GM23338 (cell line): ENCODE results near the gene EPHB1. TPM values are rescaled to one million over a fixed set of nuclear protein-coding genes. Genes with fewer than 3 reads are reported as not detected.

Experiments
- ATAC-seq: fragments of 200-7000 bp; cut with Tn5 transposase; 3 replicates; pipeline ENCODE4 v1.9.1; 2020
- DNase-seq: peaks from one replicate; pipeline ENCODE4 v3.0.0-alpha.2; 2015; ENCODE audit warnings: low spot score
- H2AFZ ChIP-seq: fragments of 200-600 bp; sonication (generic); 2 replicates; pipeline ENCODE4 v1.8.0; 2016; ENCODE audit warnings: antibody characterized with exemption, mild to moderate bottlenecking, moderate library complexity
- H3F3A ChIP-seq: fragments of 200-600 bp; sonication (generic); replicated peaks from 2 replicates; pipeline ENCODE4 v1.8.0; 2017; ENCODE audit warnings: antibody characterized with exemption, mixed run types, low read depth
- H3K27ac ChIP-seq: fragments of 200-600 bp; sonication (generic); 2 replicates; pipeline ENCODE4 v1.6.1; 2016; ENCODE audit warnings: low read depth
- H3K27me3 ChIP-seq: fragments of 200-600 bp; sonication (generic); 2 replicates; pipeline ENCODE4 v1.8.0; 2016; ENCODE audit warnings: mild to moderate bottlenecking, mixed run types, moderate library complexity; ENCODE audit not compliant: insufficient read depth
- H3K36me3 ChIP-seq: fragments of 200-600 bp; sonication (generic); 2 replicates; pipeline ENCODE4 v1.8.0; 2016; ENCODE audit warnings: mild to moderate bottlenecking; ENCODE audit not compliant: insufficient read depth
- H3K4me1 ChIP-seq: fragments of 200-600 bp; sonication (generic); 2 replicates; pipeline ENCODE4 v1.8.0; 2016; ENCODE audit warnings: mild to moderate bottlenecking, moderate library complexity; ENCODE audit not compliant: insufficient read depth
- H3K4me2 ChIP-seq: fragments of 200-600 bp; sonication (generic); 2 replicates; pipeline ENCODE4 v1.7.1; 2017; ENCODE audit warnings: mixed run types
- H3K4me3 ChIP-seq: fragments of 200-600 bp; sonication (generic); 2 replicates; pipeline ENCODE4 v1.6.1; 2016; ENCODE audit warnings: mixed run types
- H3K79me2 ChIP-seq: fragments of 200-600 bp; sonication (generic); replicated peaks from 2 replicates; pipeline ENCODE4 v1.8.0; 2017; ENCODE audit warnings: mild to moderate bottlenecking; ENCODE audit not compliant: insufficient read depth
- H3K9me2 ChIP-seq: fragments of 200-600 bp; sonication (generic); 2 replicates; pipeline ENCODE4 v1.8.0; 2017; ENCODE audit not compliant: insufficient read depth
- H4K20me1 ChIP-seq: fragments of 200-600 bp; sonication (generic); replicated peaks from 2 replicates; pipeline ENCODE4 v1.8.0; 2017; ENCODE audit warnings: mild to moderate bottlenecking; ENCODE audit not compliant: insufficient read depth
- H3K27ac Mint-ChIP-seq: 2 replicates; pipeline ENCODE4 v1.8.0; 2020; ENCODE audit warnings: inconsistent platforms, mild to moderate bottlenecking, moderate library complexity, mixed read lengths
- H3K27me3 Mint-ChIP-seq: 3 replicates; pipeline ENCODE4 v1.8.0; 2022; ENCODE audit warnings: low read depth, mild to moderate bottlenecking, moderate library complexity, mixed read lengths, inconsistent platforms; ENCODE audit not compliant: insufficient read depth, poor library complexity
- H3K36me3 Mint-ChIP-seq: 3 replicates; pipeline ENCODE4 v1.8.0; 2021; ENCODE audit warnings: low read depth, mild to moderate bottlenecking, inconsistent platforms, moderate library complexity, mixed read lengths
- H3K4me1 Mint-ChIP-seq: 3 replicates; pipeline ENCODE4 v1.8.0; 2020; ENCODE audit warnings: mild to moderate bottlenecking, inconsistent platforms, mixed read lengths
- H3K4me3 Mint-ChIP-seq: 3 replicates; pipeline ENCODE4 v1.8.0; 2021; ENCODE audit warnings: moderate library complexity, mild to moderate bottlenecking, inconsistent platforms, mixed read lengths
- H3K9me3 Mint-ChIP-seq: 3 replicates; pipeline ENCODE4 v1.8.0; 2020; ENCODE audit warnings: moderate library complexity, mild to moderate bottlenecking, inconsistent platforms, mixed read lengths
- CREB1 ChIP-seq: fragments of 250-450 bp; sonication (Bioruptor Pico); IDR thresholded peaks from 2 replicates; pipeline ENCODE4 v1.5.0; 2020; ENCODE audit warnings: low read depth, mild to moderate bottlenecking, moderate library complexity
- CTCF ChIP-seq, 2 experiments: fragments of 200-600 bp in 1 of 2; sonication (generic) in 1 of 2; conservative IDR thresholded peaks; 2 replicates each; pipeline versions ENCODE4 v1.5.1 to v1.6.1; 2016 to 2017; ENCODE audit warnings: antibody characterized with exemption in 2 of 2, low read depth in 2 of 2, mild to moderate bottlenecking in 2 of 2, moderate library complexity in 1 of 2
- ETS1 ChIP-seq: IDR thresholded peaks from 2 replicates; pipeline ENCODE4 v1.6.1; 2016; ENCODE audit warnings: antibody characterized with exemption
- EZH2 ChIP-seq: fragments of 200-600 bp; sonication (generic); IDR thresholded peaks from one replicate; pipeline ENCODE4 v1.8.0; 2017; ENCODE audit warnings: antibody characterized with exemption, mild to moderate bottlenecking, low read depth; ENCODE audit not compliant: unreplicated experiment
- EZH2phosphoT487 ChIP-seq: fragments of 200-600 bp; sonication (generic); IDR thresholded peaks from one replicate; pipeline ENCODE4 v1.8.1; 2018; ENCODE audit warnings: antibody characterized with exemption; ENCODE audit not compliant: unreplicated experiment
- JUNB ChIP-seq: IDR thresholded peaks from one replicate; pipeline ENCODE4 v1.6.1; 2016; ENCODE audit warnings: antibody characterized with exemption; ENCODE audit not compliant: unreplicated experiment
- NANOG ChIP-seq: IDR thresholded peaks from 2 replicates; pipeline ENCODE4 v1.6.1; 2016; ENCODE audit warnings: antibody characterized with exemption, borderline replicate concordance
- POLR2AphosphoS5 ChIP-seq: IDR thresholded peaks from 2 replicates; pipeline ENCODE4 v1.6.1; 2016; ENCODE audit warnings: antibody characterized with exemption, low read depth
- REST ChIP-seq: IDR thresholded peaks from one replicate; pipeline ENCODE4 v1.6.1; 2018; ENCODE audit warnings: antibody characterized with exemption; ENCODE audit not compliant: unreplicated experiment
- STAT1 ChIP-seq: IDR thresholded peaks from one replicate; pipeline ENCODE4 v1.6.1; 2016; ENCODE audit warnings: antibody characterized with exemption; ENCODE audit not compliant: unreplicated experiment
- ZNF114 ChIP-seq: fragments of 250-450 bp; sonication (Bioruptor Pico); IDR thresholded peaks from 2 replicates; pipeline ENCODE4 v1.5.0; 2020; ENCODE audit warnings: mild to moderate bottlenecking, moderate library complexity
- ZNF331 ChIP-seq: fragments of 250-450 bp; sonication (Bioruptor Pico); IDR thresholded peaks from 2 replicates; pipeline ENCODE4 v1.5.0; 2020; ENCODE audit warnings: low read depth, mild to moderate bottlenecking, moderate library complexity
- ZNF462 ChIP-seq: fragments of 250-450 bp; sonication (Bioruptor Pico); IDR thresholded peaks from 2 replicates; pipeline ENCODE4 v1.5.0; 2020; ENCODE audit warnings: mild to moderate bottlenecking, moderate library complexity
- polyA plus RNA-seq: library from polyadenylated mRNA; unstranded; fragments of >200 nt; fragmentation: Nextera tagmentation; extraction: Ambion mirVana; gene quantifications from 2 replicates; pipeline ENCODE4 v1.2.1, GENCODE V29; 2016
- total RNA-seq: library from RNA; depleted of rRNA; stranded (reverse); fragments of >200 nt; shearing (Covaris generic); gene quantifications from 2 replicates; pipeline ENCODE4 v1.2.3, GENCODE V29; 2014

The EPHB1 gene
- total and polyA plus RNA-seq, 2 experiments from 2014 or later = 2.7 to 5.2 TPM

GRCh38 chr3:134799393-134799792 is 4.3 kb downstream of the EPHB1 start:
- H3K36me3 Mint-ChIP-seq = no peaks in the 10 kb centered on the region; the same call in 2 of the 3 replicates
- Histone ChIP-seq H3K36me3 (no peaks in the 10 kb centered on the region), H3K9me2 (no peaks in the 10 kb centered on the region), H2AFZ (no peak overlapping the region), H3F3A (no peaks in the 10 kb centered on the region), H3K79me2 (peaks cover 4% of the 10 kb centered on the region; the same call in 1 of the 2 replicates), H3K4me2 (no peak overlapping the region), H3K4me1 (peaks cover 12% of the 10 kb centered on the region), H3K27ac (no peak overlapping the region), H3K4me3 (no peak overlapping the region), H3K27me3 (peaks cover 47% of the 10 kb centered on the region), H4K20me1 (no peaks in the 10 kb centered on the region)
- TF ChIP-seq ETS1 = no peak
- no peak for TF ChIP-seq POLR2AphosphoS5
- TF ChIP-seq EZH2 = no peak
- TF ChIP-seq CREB1 (CRISPR knock-in tag) = no peak
- no peak for TF ChIP-seq CTCF (conservative IDR thresholded peaks at IDR 0.05; ENCODE audit: low read depth in 2 of 2)
- no peak for TF ChIP-seq JUNB
- TF ChIP-seq NANOG = no peak
- no peak for TF ChIP-seq ZNF462 (CRISPR knock-in tag)
- TF ChIP-seq REST = no peak
- no peak for TF ChIP-seq ZNF331 (CRISPR knock-in tag)
- no peak for TF ChIP-seq STAT1
- TF ChIP-seq EZH2phosphoT487 = no peak
- no peak for TF ChIP-seq ZNF114 (CRISPR knock-in tag)
- no peak overlapping the region for H3K4me3 Mint-ChIP-seq
- no peaks in the 10 kb centered on the region for H3K9me3 Mint-ChIP-seq
- DNase-seq = no peak
- peaks cover 41% of the 10 kb centered on the region for H3K27me3 Mint-ChIP-seq
- H3K27ac Mint-ChIP-seq = no peak overlapping the region
- ATAC-seq = no peak
- H3K4me1 Mint-ChIP-seq = peaks cover 38% of the 10 kb centered on the region
